T-helper 1 cell (primary cell): ENCODE measurements around the gene GPR153.

Experiments used
- DNase-seq, 5 donors: peaks; one replicate each; pipeline ENCODE4 v3.0.0-alpha.2; 2012 to 2020

The GPR153 gene

DNA sequence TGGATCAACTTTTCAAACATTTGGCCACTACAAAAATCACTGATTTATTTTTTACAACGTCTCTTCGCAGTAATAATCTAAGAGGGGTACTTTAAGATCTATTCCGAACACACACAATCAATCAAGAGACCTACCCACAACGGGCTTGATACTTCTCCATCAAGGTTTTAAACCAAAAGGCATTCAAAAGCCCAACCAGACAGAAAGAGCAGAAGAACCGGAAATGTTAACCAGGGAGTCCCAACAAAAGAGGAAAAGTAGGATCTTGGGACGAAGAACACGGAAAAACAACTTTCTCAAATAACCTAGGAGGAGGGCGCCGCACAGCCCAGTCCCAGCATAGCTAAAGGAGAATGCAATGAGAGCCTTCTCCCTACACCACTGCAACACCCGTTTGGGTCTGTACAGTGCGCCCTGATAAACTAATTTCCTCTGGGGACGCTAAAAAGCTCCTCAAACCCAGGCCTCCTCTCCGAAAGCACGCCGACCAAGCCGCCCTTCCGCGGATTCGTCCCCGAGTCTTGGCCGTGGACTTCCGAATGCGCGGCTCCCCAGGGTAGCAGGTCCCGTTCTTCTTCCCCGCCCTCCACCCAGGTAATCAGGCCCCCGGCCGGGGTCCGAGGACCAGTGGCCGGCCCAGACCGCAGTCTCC, 62.1 kb downstream of the GPR153 start:
- DNase-seq = no peak

DNA sequence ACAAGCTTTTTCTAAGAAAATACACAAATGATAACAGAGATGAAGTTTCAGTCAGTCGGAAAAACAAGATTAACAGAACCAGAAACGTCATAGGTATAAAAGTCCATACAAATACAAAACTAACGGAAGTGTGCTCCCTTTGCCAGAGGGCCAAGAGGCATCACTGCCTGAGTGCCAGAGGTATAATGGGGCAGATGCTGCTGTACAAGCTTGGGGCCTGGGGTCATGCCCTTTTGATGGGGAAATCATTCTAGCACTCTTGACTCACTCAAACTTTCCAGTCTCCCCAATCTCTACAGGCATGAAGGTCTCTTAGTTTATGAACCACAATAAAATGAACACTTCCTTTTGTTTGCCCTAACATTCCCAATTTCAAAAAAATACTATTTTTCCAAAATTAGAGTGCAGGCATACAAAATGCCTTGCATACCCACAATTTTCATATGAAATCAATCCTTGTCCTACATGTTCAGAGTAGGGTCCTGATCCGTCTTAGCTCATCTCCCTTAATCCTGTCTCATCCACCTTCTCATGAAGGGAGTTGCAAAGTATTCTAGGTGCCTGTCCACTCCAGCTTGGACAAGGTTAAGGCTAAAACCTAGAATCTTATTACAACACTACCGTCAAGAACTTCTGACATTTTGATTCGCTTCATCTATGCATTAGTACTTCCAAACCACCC, 63.0 kb downstream of the GPR153 start:
- DNase-seq = no peak
